NB4 (cell line): ENCODE data around the gene COL23A1.

Experiments used
- DNase-seq: peaks from one replicate; pipeline ENCODE4 v3.0.0; 2010; ENCODE audit warnings: low read depth
- H3K4me3 ChIP-seq: one replicate; pipeline ENCODE4 v1.5.1; 2011; ENCODE audit warnings: mild to moderate bottlenecking, low read depth, low read length, moderate library complexity
- CTCF ChIP-seq: IDR thresholded peaks from one replicate; pipeline ENCODE4 v1.5.1; 2012; ENCODE audit warnings: low read depth, low read length
- MAX ChIP-seq: IDR thresholded peaks from 2 replicates; pipeline ENCODE4 v1.6.1; 2011; ENCODE audit warnings: low read depth, low read length
- MYC ChIP-seq: IDR thresholded peaks from 2 replicates; pipeline ENCODE4 v1.6.1; 2011; ENCODE audit warnings: low read depth, low read length
- POLR2A ChIP-seq: IDR thresholded peaks from 2 replicates; pipeline ENCODE4 v1.6.1; 2011; ENCODE audit warnings: mild to moderate bottlenecking; ENCODE audit not compliant: insufficient read length; ENCODE audit errors: extremely low read depth

The COL23A1 gene

GRCh38 chr5:178291161-178291561 is 299.0 kb downstream of the COL23A1 start:
- no peak overlapping the region for H3K4me3 ChIP-seq
- no peak for DNase-seq
- TF ChIP-seq MAX (no peak), POLR2A (no peak), CTCF (no peak), MYC (no peak)

GRCh38 chr5:178290376-178290775 is 299.8 kb downstream of the COL23A1 start:
- TF ChIP-seq MAX (no peak), POLR2A (no peak), CTCF (no peak), MYC (no peak)
- no peak overlapping the region for H3K4me3 ChIP-seq
- DNase-seq, result no peak

- TF ChIP-seq CTCF (no peak), POLR2A (no peak), MYC (no peak), MAX (no peak)
- DNase-seq, result no peak
- H3K4me3 ChIP-seq, result no peak overlapping the region
Measured at GRCh38 chr5:178289438-178289837, 300.8 kb downstream of the COL23A1 start.

- TF ChIP-seq POLR2A (no peak), CTCF (no peak), MAX (no peak), MYC (no peak)
- no peak overlapping the region for H3K4me3 ChIP-seq
- DNase-seq, result no peak
Measured at GRCh38 chr5:178288401-178289368, 301.5 kb downstream of the COL23A1 start.

- no peak for DNase-seq
- TF ChIP-seq MAX (no peak), CTCF (no peak), MYC (no peak), POLR2A (no peak)
- no peak overlapping the region for H3K4me3 ChIP-seq
Measured at GRCh38 chr5:178287791-178288105, 302.4 kb downstream of the COL23A1 start.
